ENCODE results near the gene GALNT9.

The GALNT9 gene

DNA sequence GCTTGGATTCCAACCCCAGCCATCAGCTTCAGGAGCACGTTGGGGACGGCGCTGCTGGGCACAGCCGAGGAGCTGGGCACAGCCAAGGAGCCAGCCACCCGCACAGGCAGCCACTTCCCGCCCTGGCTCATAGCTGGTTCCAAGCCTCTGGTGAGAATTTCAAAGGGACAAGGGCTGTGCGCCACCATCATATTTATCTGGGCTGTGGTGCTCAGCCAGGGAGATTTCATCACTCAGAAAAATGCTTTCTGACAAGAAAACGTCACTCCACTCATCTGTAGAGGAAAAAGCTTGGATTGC is 66.4 kb downstream of the GALNT9 start:
- peak overlapping the region; percentile 52 for H3K27ac Mint-ChIP-seq
- peaks cover 34% of the 10 kb centered on the region for H3K4me1 Mint-ChIP-seq
- H3K9me3 Mint-ChIP-seq, result no peaks in the 10 kb centered on the region
- H3K4me3 Mint-ChIP-seq, result no peak overlapping the region
- no peak for DNase-seq
- no peaks in the 10 kb centered on the region for H3K36me3 Mint-ChIP-seq (ENCODE audit: low read depth)
- TF ChIP-seq CTCF (IDR thresholded peaks at IDR 0.05), result no peak
- peaks cover 29% of the 10 kb centered on the region for H3K27me3 Mint-ChIP-seq (ENCODE audit: low read depth, poor library complexity)

DNA sequence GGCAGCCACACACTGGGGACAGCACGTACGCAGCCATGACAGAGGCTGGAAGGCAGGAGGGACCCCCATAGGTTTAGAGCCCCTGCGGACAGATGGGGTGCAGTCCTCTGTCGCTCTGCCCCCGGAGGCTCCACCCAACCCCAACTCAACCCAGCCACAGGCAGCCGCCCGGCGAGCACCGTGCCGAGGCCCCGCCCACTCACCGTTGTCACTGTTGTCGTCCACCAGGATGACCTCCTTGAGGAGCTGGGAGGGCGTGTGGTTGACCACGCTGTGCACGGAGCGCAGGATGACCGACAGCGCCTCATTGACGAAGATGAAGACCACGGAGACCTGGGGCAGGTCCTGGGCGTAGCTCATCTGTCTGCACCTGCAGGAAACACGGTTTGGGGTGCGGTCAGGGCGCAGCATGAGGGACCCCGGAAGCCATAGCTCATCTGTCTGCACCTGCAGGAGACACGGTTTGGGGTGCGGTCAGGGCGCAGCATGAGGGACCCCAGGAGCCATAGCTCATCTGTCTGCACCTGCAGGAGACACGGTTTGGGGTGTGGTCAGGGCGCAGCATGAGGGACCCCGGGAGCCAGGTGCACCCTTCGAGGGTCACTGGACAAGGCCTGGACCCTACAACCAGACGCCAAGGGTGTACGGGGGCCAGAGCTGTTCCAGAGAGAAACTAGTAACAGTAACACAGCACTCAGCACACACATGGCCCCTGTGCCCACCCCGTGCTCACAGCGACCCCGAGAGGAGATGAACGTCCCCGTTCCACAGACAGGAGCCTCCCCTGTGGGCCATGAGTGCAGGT is 66.9 kb downstream of the GALNT9 start:
- Mint-ChIP-seq H3K4me3 (no peak overlapping the region), H3K27me3 (ENCODE audit: low read depth, poor library complexity) (peaks cover 29% of the 10 kb centered on the region), H3K36me3 (ENCODE audit: low read depth) (no peaks in the 10 kb centered on the region), H3K9me3 (no peaks in the 10 kb centered on the region), H3K27ac (no peak overlapping the region), H3K4me1 (peaks cover 34% of the 10 kb centered on the region)
- no peak for DNase-seq
- no peak for TF ChIP-seq CTCF (IDR thresholded peaks at IDR 0.05)

DNA sequence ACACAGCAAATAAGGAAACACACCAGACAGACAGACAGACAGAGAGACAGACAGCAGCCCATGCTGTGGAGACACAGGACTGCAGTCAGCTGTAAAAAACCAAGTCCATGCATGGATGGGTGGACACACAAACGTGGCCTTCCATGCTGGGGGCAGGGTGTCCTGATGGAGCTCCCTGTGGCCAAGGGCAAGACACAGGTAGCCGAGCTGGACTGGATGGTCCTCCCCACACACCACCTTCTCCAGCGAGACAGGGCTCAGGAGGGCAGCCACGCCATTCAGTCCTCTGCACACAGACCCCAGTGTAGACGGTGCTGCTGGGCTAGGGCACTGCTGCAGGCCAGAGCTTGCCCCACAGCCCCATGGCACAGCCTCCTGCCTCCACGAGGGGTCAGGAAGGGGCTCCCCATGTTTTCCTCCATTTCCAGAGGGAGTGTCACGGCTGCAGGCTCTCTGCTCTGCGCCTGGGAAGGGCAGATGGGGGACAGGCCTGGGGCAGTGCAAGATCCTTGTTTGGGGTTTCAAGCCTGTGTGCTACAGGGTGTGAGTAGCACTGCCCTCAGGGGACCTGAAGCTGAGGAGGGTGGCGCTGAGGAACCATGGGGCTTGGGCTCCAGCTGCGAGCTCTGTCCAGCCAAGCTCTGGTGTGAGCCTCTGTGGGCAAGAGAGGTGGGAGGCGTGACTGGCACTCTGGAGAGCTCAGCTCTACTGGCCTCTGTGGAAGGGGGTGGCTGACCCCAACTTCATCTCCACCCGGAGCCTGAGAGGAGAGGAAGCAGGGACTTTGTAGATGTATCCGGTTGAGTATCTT is 67.9 kb downstream of the GALNT9 start:
- TF ChIP-seq CTCF (IDR thresholded peaks at IDR 0.05), result no peak
- no peak overlapping the region for H3K4me3 Mint-ChIP-seq
- peaks cover 30% of the 10 kb centered on the region for H3K27me3 Mint-ChIP-seq (ENCODE audit: low read depth, poor library complexity)
- H3K9me3 Mint-ChIP-seq, result no peaks in the 10 kb centered on the region
- H3K27ac Mint-ChIP-seq, result no peak overlapping the region
- no peaks in the 10 kb centered on the region for H3K36me3 Mint-ChIP-seq (ENCODE audit: low read depth)
- DNase-seq, result no peak
- H3K4me1 Mint-ChIP-seq, result peaks cover 34% of the 10 kb centered on the region

DNA sequence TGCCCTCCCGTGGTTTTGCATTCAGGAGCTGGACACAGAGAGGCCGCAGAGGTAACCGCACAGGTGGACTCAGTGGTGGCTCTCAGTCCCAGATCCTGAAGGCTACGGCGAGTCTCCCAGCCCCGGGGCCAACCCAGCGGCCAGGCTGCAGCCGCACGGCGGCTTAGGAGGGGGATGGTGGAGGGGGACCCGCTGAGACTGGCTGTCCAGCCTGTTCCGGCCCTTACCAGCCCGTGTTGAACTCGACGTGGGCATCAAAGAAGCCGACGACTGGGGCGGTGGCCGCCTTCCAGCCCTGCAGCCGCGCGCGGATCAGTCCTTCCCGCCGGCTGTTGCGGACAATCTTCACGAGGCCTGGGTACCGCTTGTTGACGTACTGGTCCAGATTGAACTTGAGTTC is 68.7 kb downstream of the GALNT9 start:
- Mint-ChIP-seq H3K27me3 (ENCODE audit: low read depth, poor library complexity) (peaks cover 30% of the 10 kb centered on the region), H3K4me1 (peaks cover 34% of the 10 kb centered on the region), H3K4me3 (no peak overlapping the region), H3K9me3 (no peaks in the 10 kb centered on the region), H3K36me3 (ENCODE audit: low read depth) (no peaks in the 10 kb centered on the region), H3K27ac (no peak overlapping the region)
- DNase-seq, result no peak
- TF ChIP-seq CTCF (IDR thresholded peaks at IDR 0.05), result no peak

DNA sequence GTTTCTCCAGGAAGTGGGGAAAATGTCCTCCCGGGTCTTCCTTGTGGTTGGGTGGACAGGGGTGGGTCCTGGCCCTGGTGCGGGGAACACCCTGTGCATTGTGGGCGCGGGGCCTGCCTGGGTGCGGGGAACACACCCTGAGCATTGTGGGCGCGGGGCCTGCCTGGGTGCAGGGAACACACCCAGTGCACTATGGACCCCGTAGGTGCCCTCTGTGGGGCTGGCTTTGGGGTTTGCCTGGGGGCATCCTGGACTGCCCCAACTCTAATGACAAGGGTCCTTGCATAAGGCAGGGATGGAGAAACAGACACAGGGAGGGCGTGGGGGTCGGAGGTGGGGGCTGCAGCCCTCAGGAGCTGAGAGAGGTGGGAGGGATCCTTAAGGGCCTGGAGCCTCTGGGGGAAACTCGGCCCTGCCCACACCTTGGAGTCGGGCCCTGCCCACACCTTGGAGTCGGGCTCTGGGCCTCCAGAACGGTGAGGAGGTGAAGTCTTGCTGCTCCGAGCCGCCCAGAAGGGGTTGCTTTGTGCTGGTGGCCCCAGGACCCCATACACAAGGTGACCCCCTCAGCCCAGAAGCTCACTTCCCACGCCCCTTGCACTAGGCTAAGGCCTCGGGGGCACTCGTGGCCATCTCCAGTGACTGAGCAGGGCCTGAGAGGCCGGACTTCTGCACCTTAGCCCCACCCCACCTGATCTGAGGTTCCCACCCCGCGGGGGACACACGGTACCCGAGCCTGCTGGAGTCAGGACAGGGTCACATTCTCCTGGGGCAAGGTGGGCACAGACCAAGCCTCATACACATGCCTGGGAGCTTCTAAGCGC is 69.3 kb downstream of the GALNT9 start:
- H3K4me1 Mint-ChIP-seq, result peaks cover 28% of the 10 kb centered on the region
- peaks cover 26% of the 10 kb centered on the region for H3K27me3 Mint-ChIP-seq (ENCODE audit: low read depth, poor library complexity)
- no peaks in the 10 kb centered on the region for H3K36me3 Mint-ChIP-seq (ENCODE audit: low read depth)
- no peak overlapping the region for H3K27ac Mint-ChIP-seq
- TF ChIP-seq CTCF (IDR thresholded peaks at IDR 0.05), result no peak
- H3K4me3 Mint-ChIP-seq, result no peak overlapping the region
- no peak for DNase-seq
- no peaks in the 10 kb centered on the region for H3K9me3 Mint-ChIP-seq

Measured in nephron progenitor cell (in vitro differentiated cells).